Stimulated activated memory B cell treated with anti-CD40 and anti-IgM and Interleukin-4, amounts not matched to agents 10 μg/mL and 1 μg/mL and 100 μg/mL, for 72 hours (primary cell): Measurements from ENCODE around the gene LSM11.

Experiments
- ATAC-seq: fragments of 150-1000 bp; cut with Tn5 transposase; 2 replicates; pipeline ENCODE4 v1.10.0; 2021
- H3K27ac Mint-ChIP-seq: one replicate; pipeline ENCODE4 v1.8.0; 2022; ENCODE audit warnings: mild to moderate bottlenecking, mixed read lengths
- H3K27me3 Mint-ChIP-seq: one replicate; pipeline ENCODE4 v1.8.0; 2022; ENCODE audit warnings: mixed read lengths
- H3K36me3 Mint-ChIP-seq: one replicate; pipeline ENCODE4 v1.8.0; 2022; ENCODE audit warnings: mixed read lengths
- H3K4me1 Mint-ChIP-seq: one replicate; pipeline ENCODE4 v1.8.0; 2022; ENCODE audit warnings: mixed read lengths
- H3K4me3 Mint-ChIP-seq: one replicate; pipeline ENCODE4 v1.8.0; 2022; ENCODE audit warnings: mild to moderate bottlenecking, moderate library complexity, mixed read lengths
- H3K9me3 Mint-ChIP-seq: one replicate; pipeline ENCODE4 v1.8.0; 2022; ENCODE audit warnings: mixed read lengths

Gene LSM11

GRCh38 chr5:157785801-157786200 lies 42.3 kb downstream of the LSM11 start:
- no peak overlapping the region for H3K4me3 Mint-ChIP-seq
- H3K27me3 Mint-ChIP-seq = no peaks in the 10 kb centered on the region
- H3K36me3 Mint-ChIP-seq = peaks cover 31% of the 10 kb centered on the region
- no peak overlapping the region for H3K27ac Mint-ChIP-seq
- ATAC-seq = no peak
- H3K9me3 Mint-ChIP-seq = no peaks in the 10 kb centered on the region
- H3K4me1 Mint-ChIP-seq = no peaks in the 10 kb centered on the region

GRCh38 chr5:157793301-157793700 lies 49.8 kb downstream of the LSM11 start:
- Mint-ChIP-seq H3K9me3 (no peaks in the 10 kb centered on the region), H3K27me3 (no peaks in the 10 kb centered on the region), H3K36me3 (peaks cover 50% of the 10 kb centered on the region), H3K27ac (peak overlapping the region; percentile 30), H3K4me1 (no peaks in the 10 kb centered on the region), H3K4me3 (no peak overlapping the region)
- ATAC-seq = no peak

- Mint-ChIP-seq H3K4me3 (no peak overlapping the region), H3K27me3 (no peaks in the 10 kb centered on the region), H3K4me1 (no peaks in the 10 kb centered on the region), H3K27ac (no peak overlapping the region), H3K9me3 (no peaks in the 10 kb centered on the region), H3K36me3 (peaks cover 34% of the 10 kb centered on the region)
- no peak for ATAC-seq
Measured at GRCh38 chr5:157799578-157799977, 56.1 kb downstream of the LSM11 start.

- Mint-ChIP-seq H3K27ac (no peak overlapping the region), H3K4me1 (no peaks in the 10 kb centered on the region), H3K4me3 (no peak overlapping the region), H3K9me3 (no peaks in the 10 kb centered on the region), H3K27me3 (no peaks in the 10 kb centered on the region), H3K36me3 (peaks cover 36% of the 10 kb centered on the region)
- ATAC-seq = no peak
Measured at GRCh38 chr5:157800137-157800536, 56.6 kb downstream of the LSM11 start.

- peaks cover 45% of the 10 kb centered on the region for H3K36me3 Mint-ChIP-seq
- no peak overlapping the region for H3K27ac Mint-ChIP-seq
- no peaks in the 10 kb centered on the region for H3K4me1 Mint-ChIP-seq
- no peaks in the 10 kb centered on the region for H3K27me3 Mint-ChIP-seq
- no peak overlapping the region for H3K4me3 Mint-ChIP-seq
- no peak for ATAC-seq
- H3K9me3 Mint-ChIP-seq = no peaks in the 10 kb centered on the region
Measured at GRCh38 chr5:157802736-157803135, 59.2 kb downstream of the LSM11 start.

GRCh38 chr5:157808043-157808442 lies 64.5 kb downstream of the LSM11 start:
- no peak overlapping the region for H3K4me3 Mint-ChIP-seq
- H3K9me3 Mint-ChIP-seq = no peaks in the 10 kb centered on the region
- peaks cover 47% of the 10 kb centered on the region for H3K36me3 Mint-ChIP-seq

More at GRCh38 chr5:157808043-157808442, 64.5 kb downstream of the LSM11 start:
- Mint-ChIP-seq H3K27ac (no peak overlapping the region), H3K4me1 (no peaks in the 10 kb centered on the region), H3K27me3 (no peaks in the 10 kb centered on the region)
- no peak for ATAC-seq
